Smooth muscle cell (in vitro differentiated cells): Measurements from ENCODE around the gene TATDN3. TPM values are rescaled to one million over a fixed set of nuclear protein-coding genes. Genes with fewer than 3 reads are reported as not detected.

Source experiments
- DNase-seq: peaks from one replicate; lab custom pipeline; 2025; ENCODE audit not compliant: unreplicated experiment; lab: John Stamatoyannopoulos, UW
- H2AFZ ChIP-seq: fragments of 200-600 bp; sonication (generic); 2 replicates; pipeline ENCODE4 v1.6.0; 2016; ENCODE audit warnings: antibody characterized with exemption, low read depth, mild to moderate bottlenecking
- H3F3A ChIP-seq: fragments of 200-600 bp; sonication (generic); 2 replicates; pipeline ENCODE4 v1.6.0; 2017; ENCODE audit warnings: antibody characterized with exemption, low read depth
- H3K27ac ChIP-seq: fragments of 200-600 bp; sonication (generic); 2 replicates; pipeline ENCODE4 v1.5.1; 2016; ENCODE audit warnings: low read depth, mild to moderate bottlenecking
- H3K27me3 ChIP-seq: fragments of 200-600 bp; sonication (generic); 2 replicates; pipeline ENCODE4 v1.6.1; 2016; ENCODE audit warnings: low read depth, mild to moderate bottlenecking
- H3K36me3 ChIP-seq: fragments of 200-600 bp; sonication (generic); 2 replicates; pipeline ENCODE4 v1.5.1; 2016; ENCODE audit warnings: low read depth
- H3K4me1 ChIP-seq: fragments of 200-600 bp; sonication (generic); 2 replicates; pipeline ENCODE4 v1.5.1; 2016; ENCODE audit warnings: low read depth
- H3K4me2 ChIP-seq: fragments of 200-600 bp; sonication (generic); 2 replicates; pipeline ENCODE4 v1.6.0; 2016; ENCODE audit warnings: mild to moderate bottlenecking
- H3K4me3 ChIP-seq: fragments of 200-600 bp; sonication (generic); 2 replicates; pipeline ENCODE4 v1.5.1; 2016; ENCODE audit warnings: mild to moderate bottlenecking
- H3K79me2 ChIP-seq: fragments of 200-600 bp; sonication (generic); 2 replicates; pipeline ENCODE4 v1.6.0; 2016; ENCODE audit warnings: low read depth, mild to moderate bottlenecking
- H3K9ac ChIP-seq: fragments of 200-600 bp; sonication (generic); 2 replicates; pipeline ENCODE4 v1.6.0; 2016; ENCODE audit warnings: low read depth
- H3K9me3 ChIP-seq: fragments of 200-600 bp; sonication (generic); replicated peaks from 2 replicates; pipeline ENCODE4 v1.5.1; 2016; ENCODE audit warnings: low read depth
- H4K20me1 ChIP-seq: fragments of 200-600 bp; sonication (generic); 2 replicates; pipeline ENCODE4 v1.6.0; 2016; ENCODE audit warnings: low read depth
- WGBS: methylation state at CpG from one replicate; pipeline ENCODE4 v1.1.7; 2016; ENCODE audit warnings: low lambda C conversion rate; 5-methylcytosine and 5-hydroxymethylcytosine counted together
- polyA plus RNA-seq: library from polyadenylated mRNA; unstranded; fragments of >200 nt; fragmentation: Nextera tagmentation; extraction: Ambion mirVana; gene quantifications from 2 replicates; pipeline ENCODE4 v1.2.1, GENCODE V29; 2016
- total RNA-seq: library from RNA; depleted of rRNA; stranded (reverse); fragments of >200 nt; gene quantifications from 2 replicates; pipeline ENCODE4 v1.2.3, GENCODE V29; 2014
- TF ChIP-seq, protein P1 (sequence below): fragments of 200-600 bp; sonication (generic); IDR thresholded peaks from 2 replicates; pipeline ENCODE4 v1.5.1; 2017; ENCODE audit warnings: borderline replicate concordance, mild to moderate bottlenecking, antibody characterized with exemption; ENCODE audit not compliant: insufficient read depth, poor library complexity, severe bottlenecking

TATDN3 gene
- total and polyA plus RNA-seq, 2 experiments from 2014 or later, result 14.3 to 46.7 TPM

DNA sequence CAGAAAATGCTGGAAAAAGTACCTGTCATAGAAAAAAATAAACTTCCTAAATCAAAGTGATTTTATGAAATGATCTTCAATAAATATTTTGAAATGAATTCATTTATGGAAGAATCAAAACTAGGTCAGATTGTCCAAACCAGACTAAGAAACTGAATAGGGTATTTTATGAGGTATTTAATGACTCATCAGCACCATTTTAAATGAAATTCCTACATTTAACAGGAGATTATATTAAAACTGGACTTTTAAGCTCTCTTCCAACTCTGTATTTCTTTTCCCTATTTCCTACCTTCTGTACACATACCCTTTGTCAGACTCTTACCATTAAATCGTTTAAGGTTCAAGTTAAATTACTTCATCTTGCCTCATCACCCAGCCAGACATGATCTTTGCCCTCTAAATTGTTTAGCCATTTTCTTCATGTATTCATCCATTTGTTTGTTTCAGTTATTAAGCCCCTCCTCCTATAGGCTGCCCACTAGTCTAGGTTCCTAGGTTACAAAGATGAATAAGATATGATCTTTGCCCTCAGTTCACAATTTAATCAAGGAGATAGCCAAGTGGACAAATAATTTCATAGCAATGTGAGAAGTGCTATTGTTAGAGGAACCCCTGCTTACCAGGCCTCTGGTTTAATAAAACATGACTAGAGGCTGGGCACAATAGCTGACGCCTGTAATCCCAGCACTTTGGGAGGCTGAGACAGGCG is 25.0 kb downstream of the TATDN3 start:
- Histone ChIP-seq H4K20me1 (no peaks in the 10 kb centered on the region), H3K27me3 (no peaks in the 10 kb centered on the region), H3K4me1 (peaks cover 4% of the 10 kb centered on the region), H3K27ac (peak overlapping the region; percentile 21), H3K36me3 (no peaks in the 10 kb centered on the region), H3K9me3 (no peaks in the 10 kb centered on the region), H3F3A (peaks cover 8% of the 10 kb centered on the region), H3K4me2 (peak overlapping the region; percentile 35), H3K4me3 (no peak overlapping the region), H2AFZ (no peak overlapping the region), H3K9ac (no peak overlapping the region), H3K79me2 (no peaks in the 10 kb centered on the region)
- TF ChIP-seq, protein P1, sequence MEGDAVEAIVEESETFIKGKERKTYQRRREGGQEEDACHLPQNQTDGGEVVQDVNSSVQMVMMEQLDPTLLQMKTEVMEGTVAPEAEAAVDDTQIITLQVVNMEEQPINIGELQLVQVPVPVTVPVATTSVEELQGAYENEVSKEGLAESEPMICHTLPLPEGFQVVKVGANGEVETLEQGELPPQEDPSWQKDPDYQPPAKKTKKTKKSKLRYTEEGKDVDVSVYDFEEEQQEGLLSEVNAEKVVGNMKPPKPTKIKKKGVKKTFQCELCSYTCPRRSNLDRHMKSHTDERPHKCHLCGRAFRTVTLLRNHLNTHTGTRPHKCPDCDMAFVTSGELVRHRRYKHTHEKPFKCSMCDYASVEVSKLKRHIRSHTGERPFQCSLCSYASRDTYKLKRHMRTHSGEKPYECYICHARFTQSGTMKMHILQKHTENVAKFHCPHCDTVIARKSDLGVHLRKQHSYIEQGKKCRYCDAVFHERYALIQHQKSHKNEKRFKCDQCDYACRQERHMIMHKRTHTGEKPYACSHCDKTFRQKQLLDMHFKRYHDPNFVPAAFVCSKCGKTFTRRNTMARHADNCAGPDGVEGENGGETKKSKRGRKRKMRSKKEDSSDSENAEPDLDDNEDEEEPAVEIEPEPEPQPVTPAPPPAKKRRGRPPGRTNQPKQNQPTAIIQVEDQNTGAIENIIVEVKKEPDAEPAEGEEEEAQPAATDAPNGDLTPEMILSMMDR, result no peak
- no peak for DNase-seq
- WGBS, result 74% methylated on average over 3 of the region's 3 CpGs

DNA sequence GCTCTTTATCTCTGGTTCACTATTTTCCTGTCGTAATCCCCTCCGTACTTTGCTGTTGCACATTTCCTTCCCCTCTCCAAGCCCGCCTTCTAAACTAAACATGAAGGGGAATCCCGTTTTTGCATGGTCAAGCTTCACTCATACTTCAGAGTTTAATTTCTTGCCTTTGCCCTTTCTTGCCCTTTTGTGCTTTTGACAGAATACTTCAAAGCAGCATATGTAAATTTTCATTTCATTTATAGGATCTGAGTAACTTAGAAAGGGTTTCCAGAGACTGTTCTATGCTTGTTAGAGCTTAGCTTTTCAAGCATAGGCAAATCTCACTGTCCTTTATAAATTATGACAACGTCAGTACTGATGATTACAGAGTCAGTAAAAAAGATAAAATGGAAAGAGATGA is 28.0 kb downstream of the TATDN3 start:
- H3K4me2 ChIP-seq, result no peak overlapping the region
- H3K27ac ChIP-seq, result no peak overlapping the region
- H2AFZ ChIP-seq, result no peak overlapping the region
- no peaks in the 10 kb centered on the region for H3K36me3 ChIP-seq
- no peaks in the 10 kb centered on the region for H3K9me3 ChIP-seq
- no peak for DNase-seq
- WGBS, result 33% methylated on average over 5 of the region's 5 CpGs
- no peak overlapping the region for H3K9ac ChIP-seq
- no peak overlapping the region for H3K4me3 ChIP-seq
- TF ChIP-seq, protein P1, result no peak
- H4K20me1 ChIP-seq, result no peaks in the 10 kb centered on the region
- peaks cover 8% of the 10 kb centered on the region for H3F3A ChIP-seq
- H3K4me1 ChIP-seq, result peaks cover 4% of the 10 kb centered on the region
- no peaks in the 10 kb centered on the region for H3K79me2 ChIP-seq
- H3K27me3 ChIP-seq, result no peaks in the 10 kb centered on the region

DNA sequence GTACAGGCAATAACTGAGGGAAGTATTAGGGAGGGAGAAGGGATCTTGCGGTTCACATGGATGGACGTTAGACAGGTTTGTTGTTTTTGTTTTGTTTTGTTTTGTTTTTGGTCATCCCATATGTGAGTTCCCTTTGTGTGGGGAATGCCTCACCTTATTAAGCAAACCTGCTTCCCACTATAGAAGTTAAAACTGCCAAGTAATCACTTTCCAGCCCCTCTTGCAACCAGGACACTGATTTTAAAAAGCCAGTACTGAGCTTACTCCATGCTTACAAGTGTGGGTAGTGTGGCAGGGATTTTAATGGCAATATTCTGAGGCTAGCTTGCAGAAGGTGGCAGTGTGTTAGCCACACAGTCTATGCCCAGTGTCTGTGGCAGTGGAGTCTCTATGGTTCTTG is 29.3 kb downstream of the TATDN3 start:
- TF ChIP-seq, protein P1, result no peak
- no peak overlapping the region for H3K4me3 ChIP-seq
- no peak overlapping the region for H3K9ac ChIP-seq
- WGBS, result 94% methylated on average over 2 of the region's 2 CpGs
- H3K36me3 ChIP-seq, result no peaks in the 10 kb centered on the region
- H3K4me1 ChIP-seq, result peaks cover 4% of the 10 kb centered on the region
- H2AFZ ChIP-seq, result no peak overlapping the region
- DNase-seq, result no peak
- H3K27ac ChIP-seq, result no peak overlapping the region
- H3F3A ChIP-seq, result peaks cover 8% of the 10 kb centered on the region
- H3K27me3 ChIP-seq, result no peaks in the 10 kb centered on the region
- no peaks in the 10 kb centered on the region for H3K79me2 ChIP-seq
- no peak overlapping the region for H3K4me2 ChIP-seq
- H3K9me3 ChIP-seq, result no peaks in the 10 kb centered on the region
- no peaks in the 10 kb centered on the region for H4K20me1 ChIP-seq

DNA sequence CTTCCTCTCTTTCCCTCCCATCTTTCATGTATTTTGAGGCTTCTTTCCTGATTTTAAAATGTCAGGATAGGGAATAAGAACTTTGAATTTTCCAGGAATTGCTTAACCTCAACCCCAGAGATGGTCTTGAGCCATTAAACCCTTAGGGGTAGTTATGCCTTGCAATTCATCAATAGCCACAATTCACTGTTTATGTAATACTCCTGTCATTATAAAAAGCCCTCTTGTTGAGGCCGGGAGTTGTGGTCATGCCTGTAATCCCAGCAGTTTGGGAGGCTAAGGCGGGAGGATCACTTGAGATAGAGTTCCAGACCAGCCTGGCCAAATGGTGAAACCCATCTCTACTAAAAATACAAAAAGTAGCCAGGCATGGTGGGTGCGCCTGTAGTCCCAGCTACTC is 31.3 kb downstream of the TATDN3 start:
- Histone ChIP-seq H3K79me2 (no peaks in the 10 kb centered on the region), H3K4me1 (no peaks in the 10 kb centered on the region), H3K27me3 (no peaks in the 10 kb centered on the region), H4K20me1 (no peaks in the 10 kb centered on the region), H3K4me2 (no peak overlapping the region), H3F3A (peaks cover 2% of the 10 kb centered on the region), H2AFZ (no peak overlapping the region), H3K9me3 (no peaks in the 10 kb centered on the region), H3K36me3 (no peaks in the 10 kb centered on the region), H3K9ac (no peak overlapping the region), H3K4me3 (no peak overlapping the region), H3K27ac (no peak overlapping the region)
- 79% methylated on average over 3 of the region's 3 CpGs for WGBS
- DNase-seq, result no peak
- TF ChIP-seq, protein P1, result no peak
